Endodermal cell (in vitro differentiated cells): ENCODE measurements around the gene ARID5B. TPM values are rescaled to one million over a fixed set of nuclear protein-coding genes. Genes with fewer than 3 reads are reported as not detected.

Source experiments
- DNase-seq: peaks from one replicate; pipeline ENCODE4 v3.0.0-alpha.2; 2017
- H3K27ac ChIP-seq: 2 replicates; pipeline ENCODE4 v1.5.1; 2013; ENCODE audit warnings: mild to moderate bottlenecking, low read depth, low read length, moderate library complexity
- H3K27me3 ChIP-seq: 2 replicates; pipeline ENCODE4 v1.6.1; 2013; ENCODE audit warnings: mild to moderate bottlenecking, low read length, moderate library complexity; ENCODE audit not compliant: insufficient read depth, control insufficient read depth, poor library complexity, severe bottlenecking
- H3K36me3 ChIP-seq: 2 replicates; pipeline ENCODE4 v1.7.0; 2013; ENCODE audit warnings: mild to moderate bottlenecking, low read length, moderate library complexity; ENCODE audit not compliant: control insufficient read depth, insufficient read depth
- H3K4me1 ChIP-seq: one replicate; pipeline ENCODE4 v1.7.0; 2013; ENCODE audit warnings: low read length; ENCODE audit not compliant: control insufficient read depth, insufficient read depth
- H3K4me3 ChIP-seq: 2 replicates; pipeline ENCODE4 v1.5.1; 2013; ENCODE audit warnings: mild to moderate bottlenecking, low read length, moderate library complexity
- H3K9ac ChIP-seq: 2 replicates; pipeline ENCODE4 v1.6.1; 2013; ENCODE audit warnings: mild to moderate bottlenecking, low read length, moderate library complexity; ENCODE audit not compliant: poor library complexity, severe bottlenecking; ENCODE audit errors: extremely low read depth
- H3K9me3 ChIP-seq: 2 replicates; pipeline ENCODE4 v1.6.1; 2013; ENCODE audit warnings: mild to moderate bottlenecking, low read length, moderate library complexity; ENCODE audit not compliant: control insufficient read depth
- H3K27ac Mint-ChIP-seq: 2 replicates; pipeline ENCODE4 v1.8.0; 2020; ENCODE audit warnings: mixed read lengths
- H3K27me3 Mint-ChIP-seq: 2 replicates; pipeline ENCODE4 v1.8.0; 2021; ENCODE audit warnings: mild to moderate bottlenecking, mixed read lengths; ENCODE audit not compliant: insufficient read depth
- H3K36me3 Mint-ChIP-seq: 2 replicates; pipeline ENCODE4 v1.8.0; 2020; ENCODE audit warnings: low read depth, mixed read lengths
- H3K4me1 Mint-ChIP-seq: 2 replicates; pipeline ENCODE4 v1.8.0; 2020; ENCODE audit warnings: mixed read lengths
- H3K4me3 Mint-ChIP-seq: 2 replicates; pipeline ENCODE4 v1.8.0; 2020; ENCODE audit warnings: mild to moderate bottlenecking, moderate library complexity, mixed read lengths
- H3K9me3 Mint-ChIP-seq: 2 replicates; pipeline ENCODE4 v1.8.0; 2020; ENCODE audit warnings: mild to moderate bottlenecking, mixed read lengths
- WGBS, 2 experiments: methylation state at CpG; one replicate each; pipeline versions ENCODE4 v1.1.5 to v1.1.7; 2013; ENCODE audit warnings: missing lambda C conversion rate in 2 of 2, mixed read lengths in 1 of 2; ENCODE audit not compliant: insufficient coverage in 1 of 2, insufficient read length in 1 of 2; 5-methylcytosine and 5-hydroxymethylcytosine counted together
- total RNA-seq, 2 donors: library from RNA; stranded (reverse); fragmentation: NEBNext Ultra II Directional in 1 of 2; extraction: Animal tissue kit (Norgen Biotek cat#: 25700) in 1 of 2; gene quantifications; 2 replicates in 1 of 2; 3 replicates in 1 of 2; pipeline ENCODE4 v1.2.1, GENCODE V29; 2021
- TF ChIP-seq, protein P1 (sequence below): fragments of 200-600 bp; sonication (generic); conservative IDR thresholded peaks from 2 replicates; pipeline ENCODE4 v1.5.0; 2021; ENCODE audit warnings: antibody characterized with exemption, mild to moderate bottlenecking

The ARID5B gene
- total RNA-seq, 2 donors from 2014 or later: 1.2 to 1.8 TPM

DNA sequence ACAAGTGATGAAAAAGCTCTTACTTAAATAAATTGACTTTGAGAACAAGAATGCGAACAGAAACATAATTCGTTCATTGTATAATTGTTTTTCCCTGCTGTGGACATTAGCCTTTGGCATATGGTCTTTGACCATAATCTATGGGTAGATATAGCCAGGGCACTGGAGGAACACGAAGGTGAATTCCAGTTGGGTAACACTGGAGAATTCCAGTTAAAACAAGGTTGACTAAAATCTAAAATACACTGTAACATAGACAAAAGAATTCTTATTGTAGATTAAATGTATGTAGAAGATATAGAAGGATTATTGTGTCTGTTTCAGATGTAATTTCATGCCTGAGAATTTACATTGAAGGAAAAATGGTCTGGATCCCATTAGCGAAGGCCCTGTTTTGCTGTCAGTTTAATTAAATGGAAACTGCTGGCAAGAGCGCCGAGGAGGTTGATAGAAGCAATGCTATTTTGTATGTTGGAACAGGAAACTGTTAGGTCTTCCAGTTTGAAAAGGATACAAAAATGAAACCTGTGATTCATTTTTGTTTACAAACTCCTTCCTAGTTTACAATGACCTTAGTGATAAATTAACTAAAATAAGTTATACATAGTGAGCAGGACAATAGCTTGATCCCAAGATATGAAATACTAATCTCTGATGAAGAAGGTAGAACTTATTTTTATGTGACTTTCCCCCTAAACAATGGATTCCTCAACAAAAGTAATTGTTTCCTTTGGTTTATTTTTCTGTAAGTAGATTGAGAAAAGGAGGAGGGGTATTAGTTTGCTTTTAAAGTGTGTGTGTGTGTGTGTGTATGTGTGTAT, 68.9 kb downstream of the ARID5B start:
- no peak overlapping the region for H3K27ac Mint-ChIP-seq
- no peaks in the 10 kb centered on the region for H3K36me3 Mint-ChIP-seq
- Histone ChIP-seq H3K9me3 (no peaks in the 10 kb centered on the region), H3K27me3 (no peaks in the 10 kb centered on the region), H3K36me3 (no peaks in the 10 kb centered on the region), H3K4me3 (no peak overlapping the region), H3K9ac (no peak overlapping the region), H3K4me1 (no peaks in the 10 kb centered on the region), H3K27ac (no peak overlapping the region)
- TF ChIP-seq, protein P1, sequence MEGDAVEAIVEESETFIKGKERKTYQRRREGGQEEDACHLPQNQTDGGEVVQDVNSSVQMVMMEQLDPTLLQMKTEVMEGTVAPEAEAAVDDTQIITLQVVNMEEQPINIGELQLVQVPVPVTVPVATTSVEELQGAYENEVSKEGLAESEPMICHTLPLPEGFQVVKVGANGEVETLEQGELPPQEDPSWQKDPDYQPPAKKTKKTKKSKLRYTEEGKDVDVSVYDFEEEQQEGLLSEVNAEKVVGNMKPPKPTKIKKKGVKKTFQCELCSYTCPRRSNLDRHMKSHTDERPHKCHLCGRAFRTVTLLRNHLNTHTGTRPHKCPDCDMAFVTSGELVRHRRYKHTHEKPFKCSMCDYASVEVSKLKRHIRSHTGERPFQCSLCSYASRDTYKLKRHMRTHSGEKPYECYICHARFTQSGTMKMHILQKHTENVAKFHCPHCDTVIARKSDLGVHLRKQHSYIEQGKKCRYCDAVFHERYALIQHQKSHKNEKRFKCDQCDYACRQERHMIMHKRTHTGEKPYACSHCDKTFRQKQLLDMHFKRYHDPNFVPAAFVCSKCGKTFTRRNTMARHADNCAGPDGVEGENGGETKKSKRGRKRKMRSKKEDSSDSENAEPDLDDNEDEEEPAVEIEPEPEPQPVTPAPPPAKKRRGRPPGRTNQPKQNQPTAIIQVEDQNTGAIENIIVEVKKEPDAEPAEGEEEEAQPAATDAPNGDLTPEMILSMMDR: no peak
- no peak for DNase-seq
- no peaks in the 10 kb centered on the region for H3K27me3 Mint-ChIP-seq
- H3K9me3 Mint-ChIP-seq: no peaks in the 10 kb centered on the region
- 92 to 100% methylated on average over 6 of the region's 6 CpGs for WGBS, 2 experiments
- no peak overlapping the region for H3K4me3 Mint-ChIP-seq
- no peaks in the 10 kb centered on the region for H3K4me1 Mint-ChIP-seq

DNA sequence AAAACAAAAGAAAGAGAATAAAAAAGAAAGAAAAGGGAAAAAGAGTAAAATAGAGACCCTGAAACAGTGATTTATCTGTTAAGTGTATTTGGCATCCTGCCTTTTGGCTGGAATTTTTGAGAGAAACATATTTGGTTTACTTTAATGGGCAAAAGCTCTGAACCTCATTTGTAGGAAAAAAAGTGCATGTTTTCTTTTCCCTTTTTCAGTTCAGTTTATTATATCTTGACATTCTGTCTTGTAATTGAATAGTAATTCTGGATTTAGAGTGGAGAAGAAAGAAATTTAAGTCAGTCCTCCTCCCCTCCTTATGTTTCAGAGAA, 69.5 kb downstream of the ARID5B start:
- Histone ChIP-seq H3K27ac (no peak overlapping the region), H3K9ac (no peak overlapping the region), H3K9me3 (no peaks in the 10 kb centered on the region), H3K27me3 (no peaks in the 10 kb centered on the region), H3K4me1 (no peaks in the 10 kb centered on the region), H3K36me3 (no peaks in the 10 kb centered on the region), H3K4me3 (no peak overlapping the region)
- Mint-ChIP-seq H3K27ac (no peak overlapping the region), H3K9me3 (no peaks in the 10 kb centered on the region), H3K4me3 (no peak overlapping the region), H3K27me3 (no peaks in the 10 kb centered on the region), H3K36me3 (no peaks in the 10 kb centered on the region), H3K4me1 (no peaks in the 10 kb centered on the region)
- DNase-seq: no peak
- TF ChIP-seq, protein P1: no peak

DNA sequence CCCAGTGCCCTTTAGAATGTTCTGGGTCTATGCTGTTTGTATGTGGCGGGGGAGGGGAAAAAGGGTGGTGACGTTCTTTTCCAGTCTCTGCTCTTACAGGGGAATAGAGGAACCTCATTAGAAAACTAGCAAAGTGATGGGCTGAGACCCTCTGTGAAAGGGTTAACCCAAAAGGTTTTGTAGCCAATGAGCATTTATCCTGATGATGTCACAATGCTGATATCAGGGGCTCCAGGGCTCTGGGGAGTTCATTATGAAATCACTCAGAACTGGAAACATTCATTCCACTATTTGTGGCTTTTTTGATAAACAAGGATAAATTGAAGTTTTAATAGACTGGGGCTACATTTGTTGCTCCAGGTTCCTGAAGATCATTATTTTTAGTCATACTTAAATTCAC, 71.7 kb downstream of the ARID5B start:
- DNase-seq: no peak
- Histone ChIP-seq H3K4me1 (no peaks in the 10 kb centered on the region), H3K27ac (no peak overlapping the region), H3K27me3 (no peaks in the 10 kb centered on the region), H3K4me3 (no peak overlapping the region), H3K9ac (no peak overlapping the region), H3K9me3 (no peaks in the 10 kb centered on the region), H3K36me3 (no peaks in the 10 kb centered on the region)
- no peak overlapping the region for H3K27ac Mint-ChIP-seq
- TF ChIP-seq, protein P1: no peak
- H3K27me3 Mint-ChIP-seq: no peaks in the 10 kb centered on the region
- H3K36me3 Mint-ChIP-seq: no peaks in the 10 kb centered on the region
- H3K9me3 Mint-ChIP-seq: peaks cover 4% of the 10 kb centered on the region
- H3K4me3 Mint-ChIP-seq: no peak overlapping the region
- no peaks in the 10 kb centered on the region for H3K4me1 Mint-ChIP-seq
- 89% methylated on average over 2 of the region's 2 CpGs; no CpG with 5 or more reads in 1 of the 2 experiments for WGBS, 2 experiments
